ENCODE measurements around the gene SERPINI1.

Gene SERPINI1

GRCh38 chr3:167761302-167761701 lies 25.8 kb downstream of the SERPINI1 start:
- no peak overlapping the region for H3K4me3 ChIP-seq (ENCODE audit: low read depth, low read length)
- no peak for TF ChIP-seq CTCF (conservative IDR thresholded peaks at IDR 0.05; ENCODE audit: low read depth, low read length)
- no peak for DNase-seq (ENCODE audit: low read depth)

GRCh38 chr3:167762296-167762695 lies 26.8 kb downstream of the SERPINI1 start:
- no peak for TF ChIP-seq CTCF (conservative IDR thresholded peaks at IDR 0.05; ENCODE audit: low read depth, low read length)
- H3K4me3 ChIP-seq (ENCODE audit: low read depth, low read length) = no peak overlapping the region
- DNase-seq (ENCODE audit: low read depth) = no peak

GRCh38 chr3:167772992-167773391 lies 37.5 kb downstream of the SERPINI1 start:
- no peak overlapping the region for H3K4me3 ChIP-seq (ENCODE audit: low read depth, low read length)
- TF ChIP-seq CTCF (conservative IDR thresholded peaks at IDR 0.05; ENCODE audit: low read depth, low read length) = no peak
- DNase-seq (ENCODE audit: low read depth) = no peak

GRCh38 chr3:167773584-167773983 lies 38.1 kb downstream of the SERPINI1 start:
- no peak for TF ChIP-seq CTCF (conservative IDR thresholded peaks at IDR 0.05; ENCODE audit: low read depth, low read length)
- H3K4me3 ChIP-seq (ENCODE audit: low read depth, low read length) = no peak overlapping the region
- no peak for DNase-seq (ENCODE audit: low read depth)

- H3K4me3 ChIP-seq (ENCODE audit: low read depth, low read length) = no peak overlapping the region
- DNase-seq (ENCODE audit: low read depth) = no peak
- TF ChIP-seq CTCF (conservative IDR thresholded peaks at IDR 0.05; ENCODE audit: low read depth, low read length) = no peak
These were observed 40.7 kb downstream of the SERPINI1 start for GRCh38 chr3:167776066-167776685.

- no peak for TF ChIP-seq CTCF (conservative IDR thresholded peaks at IDR 0.05; ENCODE audit: low read depth, low read length)
- DNase-seq (ENCODE audit: low read depth) = no peak
- H3K4me3 ChIP-seq (ENCODE audit: low read depth, low read length) = no peak overlapping the region
These were observed 41.8 kb downstream of the SERPINI1 start for GRCh38 chr3:167777356-167777755.

GRCh38 chr3:167780214-167780883 lies 44.8 kb downstream of the SERPINI1 start:
- no peak overlapping the region for H3K4me3 ChIP-seq (ENCODE audit: low read depth, low read length)
- no peak for TF ChIP-seq CTCF (conservative IDR thresholded peaks at IDR 0.05; ENCODE audit: low read depth, low read length)
- no peak for DNase-seq (ENCODE audit: low read depth)

All from choroid plexus epithelial cell (primary cell).